ENCODE measurements around the gene TMPRSS6. TPM values are rescaled to one million over a fixed set of nuclear protein-coding genes. Genes with fewer than 3 reads are reported as not detected.

Gene TMPRSS6
- total and polyA plus RNA-seq, 2 experiments from 2014 or later, result 0.05 TPM; not detected in 1

DNA sequence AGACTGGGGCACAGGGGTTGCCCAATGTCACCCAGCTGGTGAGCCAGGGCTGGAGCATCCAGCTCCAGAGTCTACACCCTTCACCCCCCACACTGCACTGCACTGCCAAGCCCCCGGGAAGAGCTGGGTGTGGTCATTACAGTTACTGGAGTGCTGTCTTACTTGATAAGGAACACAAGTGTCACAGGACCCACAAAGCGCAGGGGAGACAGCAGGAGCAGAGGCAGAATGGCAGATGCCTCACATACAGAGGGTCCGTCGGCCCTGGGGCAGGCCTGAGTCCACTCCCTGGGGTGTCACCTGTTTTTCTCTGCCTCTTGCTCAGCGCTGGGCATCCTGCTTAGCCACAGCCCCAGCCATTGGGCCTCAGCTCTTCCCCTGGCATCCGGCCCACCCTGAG lies 32.5 kb upstream of the TMPRSS6 start:
- Histone ChIP-seq H3K9me3 (ENCODE audit: low read depth) (no peaks in the 10 kb centered on the region), H2AFZ (no peak overlapping the region), H3F3A (ENCODE audit: insufficient read depth) (no peaks in the 10 kb centered on the region), H3K27ac (no peak overlapping the region), H3K36me3 (ENCODE audit: low read depth) (no peaks in the 10 kb centered on the region), H3K79me2 (ENCODE audit: insufficient read depth) (no peaks in the 10 kb centered on the region), H3K27me3 (replicated peaks; ENCODE audit: insufficient read depth) (peaks cover 25% of the 10 kb centered on the region), H3K9ac (no peak overlapping the region), H3K4me2 (ENCODE audit: unreplicated experiment) (no peak overlapping the region), H3K9me2 (ENCODE audit: insufficient read depth) (no peaks in the 10 kb centered on the region), H3K4me3 (no peak overlapping the region), H3K4me1 (ENCODE audit: insufficient read depth) (no peaks in the 10 kb centered on the region), H4K20me1 (ENCODE audit: insufficient read depth) (no peaks in the 10 kb centered on the region)
- TF ChIP-seq EZH2 (IDR thresholded peaks at IDR 0.05; ENCODE audit: insufficient read depth, poor library complexity, severe bottlenecking) (no peak), EZH2phosphoT487 (IDR thresholded peaks at IDR 0.05; ENCODE audit: insufficient read depth, low read depth) (no peak)
- in situ Hi-C loops (cut with MboI), result no loop called here
- DNase-seq, result no peak
- WGBS, 2 experiments (ENCODE audit: low coverage in 1 of 2, low lambda C conversion rate in 2 of 2, missing lambda C conversion rate in 2 of 2), result 31 to 47% methylated on average over 6 of the region's 6 CpGs

DNA sequence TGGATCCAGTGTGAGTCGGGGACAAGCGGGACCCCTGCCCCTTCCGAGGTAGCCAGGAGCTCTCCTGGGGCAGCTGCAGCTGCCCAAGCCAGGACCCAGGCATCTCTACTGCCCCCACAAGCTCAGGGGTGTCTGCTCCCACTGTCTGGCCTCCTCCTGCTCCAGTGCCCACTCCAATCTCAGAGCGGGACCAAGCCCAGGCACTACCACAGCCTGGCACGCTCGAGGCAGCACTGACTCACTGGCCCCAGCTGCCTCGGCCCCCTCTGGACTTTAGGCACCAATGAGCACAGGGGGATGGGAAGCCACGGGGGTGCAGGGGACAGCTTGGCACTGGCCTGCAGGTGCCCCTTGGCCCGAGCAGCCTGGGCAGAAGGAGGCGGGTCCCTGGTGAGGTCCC lies 32.0 kb upstream of the TMPRSS6 start:
- Histone ChIP-seq H3K4me1 (ENCODE audit: insufficient read depth) (no peaks in the 10 kb centered on the region), H3K27me3 (replicated peaks; ENCODE audit: insufficient read depth) (peaks cover 25% of the 10 kb centered on the region), H3K9me3 (ENCODE audit: low read depth) (no peaks in the 10 kb centered on the region), H3K27ac (no peak overlapping the region), H3F3A (ENCODE audit: insufficient read depth) (no peaks in the 10 kb centered on the region), H2AFZ (no peak overlapping the region), H3K9ac (no peak overlapping the region), H3K79me2 (ENCODE audit: insufficient read depth) (no peaks in the 10 kb centered on the region), H3K9me2 (ENCODE audit: insufficient read depth) (no peaks in the 10 kb centered on the region), H3K4me2 (ENCODE audit: unreplicated experiment) (no peak overlapping the region), H4K20me1 (ENCODE audit: insufficient read depth) (no peaks in the 10 kb centered on the region), H3K4me3 (no peak overlapping the region), H3K36me3 (ENCODE audit: low read depth) (no peaks in the 10 kb centered on the region)
- TF ChIP-seq EZH2phosphoT487 (IDR thresholded peaks at IDR 0.05; ENCODE audit: insufficient read depth, low read depth) (no peak), EZH2 (IDR thresholded peaks at IDR 0.05; ENCODE audit: insufficient read depth, poor library complexity, severe bottlenecking) (no peak)
- in situ Hi-C loops (cut with MboI), result no loop called here
- 68 to 70% methylated on average over 10 of the region's 10 CpGs for WGBS, 2 experiments (ENCODE audit: low coverage in 1 of 2, low lambda C conversion rate in 2 of 2, missing lambda C conversion rate in 2 of 2)
- no peak for DNase-seq

DNA sequence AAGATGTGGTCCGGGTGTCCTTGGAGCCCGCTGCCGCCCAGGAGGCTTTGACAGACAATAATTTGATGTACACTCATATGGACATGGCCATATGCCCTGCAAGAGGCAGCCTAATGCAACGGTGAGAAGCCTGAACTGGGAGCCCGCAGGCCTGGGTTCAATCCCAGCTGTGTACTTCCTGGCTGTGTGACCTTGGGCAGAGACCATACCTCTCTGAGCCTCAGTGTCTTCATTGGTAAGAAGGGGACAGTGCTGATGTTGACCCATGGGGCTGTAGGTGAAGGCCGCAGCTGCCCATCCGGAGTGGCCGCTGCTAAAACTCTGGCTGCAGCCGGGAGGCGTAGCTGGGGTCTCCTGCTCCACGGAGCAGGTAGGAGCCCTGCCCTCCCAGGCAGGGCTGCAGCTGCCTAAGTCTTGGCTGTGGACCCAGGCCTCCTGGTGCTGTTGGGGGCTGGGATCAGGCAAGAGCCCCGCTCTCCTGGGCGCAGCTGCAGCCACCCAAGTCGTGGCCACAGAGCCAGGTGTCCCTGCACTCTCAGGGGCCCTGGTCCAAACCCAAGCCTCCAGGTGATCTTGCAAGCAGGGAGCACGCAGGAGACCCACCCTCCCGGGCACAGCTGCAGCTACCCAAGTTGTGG lies 31.3 kb upstream of the TMPRSS6 start:
- Histone ChIP-seq H3K27ac (no peak overlapping the region), H3K9me3 (ENCODE audit: low read depth) (no peaks in the 10 kb centered on the region), H2AFZ (no peak overlapping the region), H3K79me2 (ENCODE audit: insufficient read depth) (no peaks in the 10 kb centered on the region), H3F3A (ENCODE audit: insufficient read depth) (no peaks in the 10 kb centered on the region), H3K36me3 (ENCODE audit: low read depth) (no peaks in the 10 kb centered on the region), H3K9ac (no peak overlapping the region), H3K4me1 (ENCODE audit: insufficient read depth) (no peaks in the 10 kb centered on the region), H3K4me3 (no peak overlapping the region), H3K4me2 (ENCODE audit: unreplicated experiment) (no peak overlapping the region), H3K27me3 (replicated peaks; ENCODE audit: insufficient read depth) (peaks cover 22% of the 10 kb centered on the region), H3K9me2 (ENCODE audit: insufficient read depth) (no peaks in the 10 kb centered on the region), H4K20me1 (ENCODE audit: insufficient read depth) (no peaks in the 10 kb centered on the region)
- no peak for DNase-seq
- in situ Hi-C loops (cut with MboI), result no loop called here
- WGBS, 2 experiments (ENCODE audit: low coverage in 1 of 2, low lambda C conversion rate in 2 of 2, missing lambda C conversion rate in 2 of 2), result 82% methylated on average over 13 to 16 of the region's 16 CpGs
- TF ChIP-seq EZH2 (IDR thresholded peaks at IDR 0.05; ENCODE audit: insufficient read depth, poor library complexity, severe bottlenecking), result no peak
- no peak for TF ChIP-seq EZH2phosphoT487 (IDR thresholded peaks at IDR 0.05; ENCODE audit: insufficient read depth, low read depth)

DNA sequence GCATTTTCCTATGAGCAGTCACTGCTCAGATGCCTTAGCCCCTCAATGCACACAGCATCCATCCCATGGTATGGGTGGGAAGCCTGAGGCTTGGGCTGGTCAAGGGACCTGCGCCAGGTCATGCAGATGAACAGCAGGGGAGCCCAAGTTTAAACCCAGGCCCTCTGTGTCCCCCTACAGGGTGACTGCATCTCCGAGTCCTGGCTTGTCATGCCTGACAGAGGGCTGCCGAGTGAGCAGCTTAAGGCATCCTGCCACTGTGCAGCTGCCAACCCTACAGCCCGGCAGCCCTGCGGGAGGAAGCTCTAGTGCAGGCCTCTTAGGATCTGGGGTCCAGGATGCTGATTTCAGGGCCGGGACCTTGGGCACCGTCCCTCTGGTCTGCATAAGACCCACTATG lies 30.2 kb upstream of the TMPRSS6 start:
- TF ChIP-seq EZH2 (IDR thresholded peaks at IDR 0.05; ENCODE audit: insufficient read depth, poor library complexity, severe bottlenecking), result no peak
- TF ChIP-seq EZH2phosphoT487 (IDR thresholded peaks at IDR 0.05; ENCODE audit: insufficient read depth, low read depth), result no peak
- Histone ChIP-seq H3K9me3 (ENCODE audit: low read depth) (no peaks in the 10 kb centered on the region), H3K9ac (no peak overlapping the region), H3K36me3 (ENCODE audit: low read depth) (no peaks in the 10 kb centered on the region), H3K9me2 (ENCODE audit: insufficient read depth) (no peaks in the 10 kb centered on the region), H2AFZ (no peak overlapping the region), H3K4me2 (ENCODE audit: unreplicated experiment) (no peak overlapping the region), H3K27ac (no peak overlapping the region), H4K20me1 (ENCODE audit: insufficient read depth) (no peaks in the 10 kb centered on the region), H3F3A (ENCODE audit: insufficient read depth) (no peaks in the 10 kb centered on the region), H3K27me3 (replicated peaks; ENCODE audit: insufficient read depth) (peaks cover 12% of the 10 kb centered on the region), H3K4me1 (ENCODE audit: insufficient read depth) (no peaks in the 10 kb centered on the region), H3K4me3 (no peak overlapping the region), H3K79me2 (ENCODE audit: insufficient read depth) (no peaks in the 10 kb centered on the region)
- in situ Hi-C loops (cut with MboI), result no loop called here
- 61 to 65% methylated on average over 6 to 7 of the region's 7 CpGs for WGBS, 2 experiments (ENCODE audit: low coverage in 1 of 2, low lambda C conversion rate in 2 of 2, missing lambda C conversion rate in 2 of 2)
- no peak for DNase-seq
